GM10266 (cell line): ENCODE data around the gene CCNQ.

Source experiments
- DNase-seq: peaks from one replicate; pipeline ENCODE4 v3.0.0; 2012; ENCODE audit errors: extremely low spot score
- TF ChIP-seq, protein P1 (sequence below): IDR thresholded peaks from 2 replicates; pipeline ENCODE4 v1.5.1; 2012; ENCODE audit warnings: mild to moderate bottlenecking, low read depth; ENCODE audit not compliant: control insufficient read depth, insufficient read depth; ENCODE audit errors: missing control alignments

CCNQ gene

DNA sequence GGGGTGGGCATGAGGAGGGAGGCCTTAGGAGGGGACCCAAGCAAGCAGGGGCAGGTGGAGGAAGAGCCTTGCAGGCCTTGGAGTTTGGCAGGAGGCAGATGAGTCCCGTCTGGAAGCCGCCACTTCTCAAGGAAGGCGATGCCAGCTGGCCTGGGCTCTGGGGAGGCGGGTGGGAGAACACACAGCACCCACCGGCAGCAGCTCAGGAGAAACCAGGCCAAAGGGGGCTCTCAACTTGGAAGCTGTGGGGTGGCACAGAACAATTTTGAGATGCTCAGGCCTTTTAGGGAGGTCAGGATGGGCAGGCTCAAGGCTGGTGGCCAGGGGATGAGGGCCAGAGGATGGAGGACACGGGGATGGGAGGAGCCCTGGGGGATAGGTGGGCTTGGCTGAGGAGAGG is 36.4 kb upstream of the CCNQ start:
- TF ChIP-seq, protein P1, sequence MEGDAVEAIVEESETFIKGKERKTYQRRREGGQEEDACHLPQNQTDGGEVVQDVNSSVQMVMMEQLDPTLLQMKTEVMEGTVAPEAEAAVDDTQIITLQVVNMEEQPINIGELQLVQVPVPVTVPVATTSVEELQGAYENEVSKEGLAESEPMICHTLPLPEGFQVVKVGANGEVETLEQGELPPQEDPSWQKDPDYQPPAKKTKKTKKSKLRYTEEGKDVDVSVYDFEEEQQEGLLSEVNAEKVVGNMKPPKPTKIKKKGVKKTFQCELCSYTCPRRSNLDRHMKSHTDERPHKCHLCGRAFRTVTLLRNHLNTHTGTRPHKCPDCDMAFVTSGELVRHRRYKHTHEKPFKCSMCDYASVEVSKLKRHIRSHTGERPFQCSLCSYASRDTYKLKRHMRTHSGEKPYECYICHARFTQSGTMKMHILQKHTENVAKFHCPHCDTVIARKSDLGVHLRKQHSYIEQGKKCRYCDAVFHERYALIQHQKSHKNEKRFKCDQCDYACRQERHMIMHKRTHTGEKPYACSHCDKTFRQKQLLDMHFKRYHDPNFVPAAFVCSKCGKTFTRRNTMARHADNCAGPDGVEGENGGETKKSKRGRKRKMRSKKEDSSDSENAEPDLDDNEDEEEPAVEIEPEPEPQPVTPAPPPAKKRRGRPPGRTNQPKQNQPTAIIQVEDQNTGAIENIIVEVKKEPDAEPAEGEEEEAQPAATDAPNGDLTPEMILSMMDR, result no peak
- DNase-seq, result no peak

- TF ChIP-seq, protein P1, result no peak
- no peak for DNase-seq
These were observed 35.9 kb upstream of the CCNQ start for GRCh38 chrX:153634832-153635231.

GRCh38 chrX:153634236-153634635 is 35.3 kb upstream of the CCNQ start:
- TF ChIP-seq, protein P1, result no peak
- DNase-seq, result no peak

DNA sequence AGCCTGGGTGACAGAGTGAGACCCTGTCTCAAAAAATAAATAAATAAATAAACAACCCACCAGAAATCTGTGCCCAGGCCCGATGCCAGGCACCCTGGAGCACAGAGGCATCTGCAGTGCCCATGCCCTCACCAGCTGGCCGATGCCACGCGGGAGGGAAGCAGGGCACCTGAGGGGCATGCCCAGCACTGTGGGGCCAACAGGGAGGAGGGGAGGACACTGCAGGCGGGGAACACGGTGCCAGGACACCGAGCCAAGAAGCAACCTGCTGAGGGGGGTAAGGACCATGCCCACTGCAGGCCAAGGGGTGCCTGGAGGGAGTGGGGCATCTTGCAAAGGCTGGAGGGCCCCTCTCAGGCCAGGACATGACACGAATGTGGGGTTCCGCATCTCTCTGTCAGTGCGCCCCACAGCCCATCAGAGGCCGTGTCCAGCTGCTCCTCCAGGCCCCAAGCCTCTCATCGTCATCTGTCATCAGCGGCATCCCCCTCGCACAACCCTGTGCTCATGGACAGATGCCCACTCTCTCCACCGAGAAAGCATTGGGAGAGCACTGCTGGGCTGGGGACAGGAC is 34.8 kb upstream of the CCNQ start:
- TF ChIP-seq, protein P1, result no peak
- DNase-seq, result no peak

DNA sequence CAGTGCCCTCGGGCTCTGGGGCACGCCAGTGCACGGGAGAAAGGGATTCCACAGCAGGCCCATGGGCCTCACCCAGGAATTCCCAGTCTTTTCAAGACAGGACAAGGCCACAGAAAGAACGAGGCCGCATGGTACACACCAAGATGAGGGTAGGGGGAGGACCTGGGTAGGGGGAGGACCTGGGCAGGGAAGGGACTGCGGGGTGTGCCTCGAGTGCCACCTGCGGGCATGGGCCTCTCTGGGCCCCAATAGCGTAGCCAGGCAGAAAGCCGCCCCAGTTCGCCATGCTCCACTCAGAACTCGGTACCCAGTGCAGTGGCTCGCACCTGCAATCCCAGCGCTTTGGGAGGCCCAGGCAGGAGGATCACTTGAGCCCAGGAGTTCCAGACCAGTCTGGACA is 34.1 kb upstream of the CCNQ start:
- TF ChIP-seq, protein P1, result no peak
- no peak for DNase-seq

- no peak for DNase-seq
- TF ChIP-seq, protein P1, result no peak
These were observed 33.6 kb upstream of the CCNQ start for GRCh38 chrX:153632595-153632946.

GRCh38 chrX:153631907-153632594 is 33.1 kb upstream of the CCNQ start:
- no peak for DNase-seq
- TF ChIP-seq, protein P1, result no peak
